GM18873 (cell line): Measurements from ENCODE around the gene C11orf52.
A peak's percentile ranks its signal among the peaks of the same experiment; 100 is the strongest.

Experiments used
- ATAC-seq: cut with Tn5 transposase; IDR thresholded peaks from one replicate; pipeline ENCODE4 v1.9.1; 2021; ENCODE audit warnings: mild to moderate bottlenecking, moderate library complexity, moderate number of reproducible peaks; ENCODE audit not compliant: unreplicated experiment, low FRiP score

Gene C11orf52

GRCh38 chr11:111937461-111937769 is 18.7 kb downstream of the C11orf52 start:
- no peak for ATAC-seq

DNA sequence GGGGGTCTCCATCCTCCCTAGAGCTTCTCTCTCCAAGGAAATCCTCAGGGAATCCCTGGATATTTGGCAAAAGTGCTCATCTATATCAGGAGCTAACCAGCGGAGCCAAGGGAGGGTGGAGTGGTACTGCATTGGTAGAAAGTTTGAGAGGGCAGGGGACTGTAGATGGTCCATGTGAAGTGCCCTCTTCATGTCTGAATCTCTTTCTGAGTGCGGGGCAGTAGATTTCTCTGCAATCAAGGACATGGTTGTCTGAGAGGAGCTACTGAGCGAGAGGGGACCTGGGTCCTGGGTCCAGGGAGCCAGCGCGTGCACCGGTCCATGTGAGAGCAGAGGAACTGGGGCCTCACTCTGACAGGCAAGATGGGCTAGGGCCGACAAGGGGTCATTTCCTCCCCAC is 19.1 kb downstream of the C11orf52 start:
- no peak for ATAC-seq

- peak; percentile 89 for ATAC-seq
Measured at GRCh38 chr11:111938687-111939160, 20.0 kb downstream of the C11orf52 start.

DNA sequence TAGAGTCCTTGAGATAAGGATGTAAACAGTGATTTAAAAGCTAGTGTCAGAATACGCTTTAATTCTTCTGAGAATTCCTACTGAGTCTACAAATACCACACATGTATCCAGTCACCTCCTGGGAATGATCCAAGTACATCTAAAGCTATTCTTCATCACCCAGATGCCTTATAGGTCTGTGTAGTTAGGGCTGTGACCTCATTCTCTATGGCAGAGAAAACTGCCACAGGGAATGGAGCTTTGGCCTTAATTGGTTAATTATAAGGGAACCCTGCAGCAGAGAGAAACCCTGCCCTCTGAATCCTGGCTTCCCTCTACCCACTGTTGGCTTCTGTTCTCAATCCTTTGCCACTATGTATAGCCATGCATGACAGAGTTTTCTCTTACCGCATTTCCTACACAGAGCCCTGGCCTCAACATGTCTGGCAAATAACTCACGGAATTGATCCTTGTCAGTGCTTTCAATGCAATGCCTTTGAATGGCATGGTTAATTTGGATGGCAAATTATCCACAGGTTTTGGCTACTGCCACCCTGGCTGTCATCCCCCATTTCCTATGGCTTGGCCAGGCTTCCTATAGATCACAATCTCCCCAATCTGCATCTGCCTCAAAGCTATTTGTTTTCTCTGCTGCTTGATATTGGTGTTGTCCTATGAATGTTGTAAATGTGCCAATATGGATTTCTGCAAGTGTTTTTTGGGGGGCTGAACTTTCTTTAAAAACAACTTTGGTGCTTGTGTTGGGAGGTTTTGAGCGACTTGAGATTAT is 21.3 kb downstream of the C11orf52 start:
- no peak for ATAC-seq

DNA sequence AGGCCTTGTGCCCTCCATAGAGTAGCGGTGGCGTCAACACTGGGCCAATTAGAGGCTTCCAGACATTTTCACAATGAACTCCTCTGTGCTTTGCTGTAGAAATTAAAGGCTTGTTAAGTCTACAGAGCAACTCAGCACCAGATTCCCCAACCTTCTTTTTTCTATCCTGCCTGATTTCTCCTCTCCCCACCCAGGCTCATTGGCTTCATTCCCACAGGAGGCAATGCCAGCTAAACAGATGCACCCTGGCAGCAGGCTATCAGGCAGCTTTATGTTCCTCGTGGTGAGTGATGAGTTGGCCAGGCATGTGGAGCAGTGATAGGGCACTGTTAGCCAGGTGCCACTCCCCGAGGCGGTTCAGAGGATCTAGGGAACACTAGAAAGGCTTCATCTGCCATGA is 23.2 kb downstream of the C11orf52 start:
- ATAC-seq = no peak

DNA sequence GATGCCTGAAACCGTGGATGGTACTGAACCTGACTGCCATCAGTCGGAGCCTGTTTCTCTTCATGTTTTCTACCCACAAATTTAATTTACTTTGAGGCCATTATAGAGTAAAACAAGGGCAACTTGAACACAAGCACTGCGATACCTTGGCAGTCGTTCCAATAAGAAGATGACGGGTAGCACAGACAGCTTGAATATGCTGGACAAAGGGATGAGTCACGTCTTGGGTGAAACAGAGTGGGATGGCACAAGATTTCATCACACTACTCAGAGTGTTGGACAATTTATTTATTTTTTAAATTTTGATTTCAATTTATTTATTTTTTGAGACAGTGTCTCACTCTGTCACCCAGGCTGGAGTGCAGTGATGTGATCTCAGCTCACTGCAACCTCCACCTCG is 24.1 kb downstream of the C11orf52 start:
- no peak for ATAC-seq

GRCh38 chr11:111944139-111944538 is 25.4 kb downstream of the C11orf52 start:
- ATAC-seq = no peak

GRCh38 chr11:111944651-111945051 is 25.9 kb downstream of the C11orf52 start:
- no peak for ATAC-seq

DNA sequence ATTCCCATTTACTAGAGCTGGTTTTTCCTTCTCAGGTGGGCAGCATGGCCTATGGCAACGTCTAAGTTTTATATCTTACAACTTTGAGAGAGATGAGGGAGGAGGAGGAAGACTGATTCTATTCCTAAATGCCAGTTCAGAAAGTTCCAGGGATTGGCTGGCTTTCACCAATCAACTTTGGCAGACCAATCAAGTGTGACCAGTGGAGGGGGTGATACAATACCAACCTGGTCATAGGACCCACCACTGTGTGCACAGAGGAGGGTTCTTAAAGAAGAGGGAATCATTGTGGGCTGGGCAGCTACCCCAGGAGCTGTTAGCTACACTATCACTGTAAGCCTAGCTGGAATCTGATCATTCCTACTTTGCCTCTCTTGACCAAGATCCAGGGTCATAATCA is 26.5 kb downstream of the C11orf52 start:
- no peak for ATAC-seq

GRCh38 chr11:111946499-111946898 is 27.8 kb downstream of the C11orf52 start:
- no peak for ATAC-seq

DNA sequence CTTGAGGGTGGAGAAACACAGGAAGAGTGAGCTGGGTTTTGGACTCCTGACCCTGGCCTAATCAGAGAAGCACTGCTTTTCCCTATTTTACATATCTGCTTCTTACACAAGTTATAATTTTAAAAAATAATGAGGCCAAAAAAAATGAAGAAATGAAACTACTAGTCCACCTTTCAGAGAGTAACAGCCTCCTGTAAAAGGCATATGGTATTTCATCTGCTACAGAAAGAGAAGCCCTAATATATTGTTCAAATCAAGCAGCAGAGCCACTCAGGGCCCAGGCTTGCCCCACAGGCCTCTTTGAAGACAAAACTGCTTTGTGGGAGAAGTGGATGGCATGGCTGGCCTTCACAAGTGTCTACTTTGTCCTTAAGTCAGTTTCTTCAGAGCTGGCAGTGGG is 28.4 kb downstream of the C11orf52 start:
- no peak for ATAC-seq

DNA sequence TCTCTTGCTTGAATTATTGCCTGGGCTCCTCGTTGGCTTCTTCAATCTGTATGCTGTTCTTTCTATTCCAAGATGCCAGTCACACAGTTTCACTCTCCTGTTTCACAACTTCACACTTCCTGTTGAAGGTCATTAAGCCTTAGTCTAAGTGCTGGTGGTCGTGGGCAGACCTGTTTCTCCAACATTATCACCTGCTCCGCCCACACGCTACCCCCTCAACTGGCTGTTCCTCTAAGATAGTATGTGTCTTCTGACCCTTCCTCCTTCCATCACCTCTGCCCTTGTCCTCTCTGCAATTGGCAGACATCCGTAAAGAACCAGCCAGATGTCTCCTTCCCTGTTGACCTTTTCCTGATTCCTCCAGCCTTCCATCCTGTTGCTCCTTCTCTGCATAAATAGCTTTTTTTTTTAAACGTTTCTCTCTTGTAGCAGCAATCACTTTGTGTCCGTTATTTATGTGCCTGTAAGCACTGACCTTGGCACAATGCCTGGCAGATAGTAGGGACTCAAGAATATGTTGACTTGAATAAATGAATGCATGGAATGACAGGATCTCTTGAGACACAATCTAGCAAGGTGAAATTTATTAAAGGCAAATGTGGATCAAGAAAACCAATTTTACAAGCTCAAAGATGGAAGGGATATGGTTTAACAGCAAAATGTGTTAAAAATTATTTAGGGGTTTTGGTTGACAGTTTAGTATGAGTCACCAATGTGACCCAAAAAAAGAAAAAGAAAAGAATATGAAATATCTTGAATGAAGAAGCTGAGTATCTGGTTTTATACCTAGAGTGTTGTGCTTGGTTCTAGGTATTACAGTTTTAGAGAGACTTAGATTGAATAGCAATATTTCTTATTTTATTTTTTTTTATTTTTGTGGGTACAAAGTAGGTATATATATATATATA is 31.1 kb downstream of the C11orf52 start:
- ATAC-seq = no peak

DNA sequence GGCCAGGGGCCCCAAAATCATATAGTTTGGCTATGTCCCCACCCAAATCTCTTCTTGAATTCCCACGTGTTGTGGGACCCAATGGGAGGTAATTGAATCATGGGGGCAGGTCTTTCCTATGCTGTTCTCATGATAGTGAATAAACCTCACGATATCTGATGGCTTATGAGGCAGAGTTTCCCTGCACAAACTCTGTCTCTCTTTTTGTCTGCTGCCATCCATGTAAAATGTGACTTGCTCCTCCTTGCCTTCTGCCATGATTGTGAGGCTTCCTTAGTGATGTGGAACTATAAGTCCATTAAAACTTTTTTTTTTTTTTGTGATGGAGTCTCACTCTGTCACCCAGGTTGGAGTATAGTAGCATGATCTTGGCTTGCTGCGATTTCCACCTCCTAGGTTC is 32.9 kb downstream of the C11orf52 start:
- ATAC-seq = no peak

GRCh38 chr11:111954154-111954553 is 35.4 kb downstream of the C11orf52 start:
- no peak for ATAC-seq

DNA sequence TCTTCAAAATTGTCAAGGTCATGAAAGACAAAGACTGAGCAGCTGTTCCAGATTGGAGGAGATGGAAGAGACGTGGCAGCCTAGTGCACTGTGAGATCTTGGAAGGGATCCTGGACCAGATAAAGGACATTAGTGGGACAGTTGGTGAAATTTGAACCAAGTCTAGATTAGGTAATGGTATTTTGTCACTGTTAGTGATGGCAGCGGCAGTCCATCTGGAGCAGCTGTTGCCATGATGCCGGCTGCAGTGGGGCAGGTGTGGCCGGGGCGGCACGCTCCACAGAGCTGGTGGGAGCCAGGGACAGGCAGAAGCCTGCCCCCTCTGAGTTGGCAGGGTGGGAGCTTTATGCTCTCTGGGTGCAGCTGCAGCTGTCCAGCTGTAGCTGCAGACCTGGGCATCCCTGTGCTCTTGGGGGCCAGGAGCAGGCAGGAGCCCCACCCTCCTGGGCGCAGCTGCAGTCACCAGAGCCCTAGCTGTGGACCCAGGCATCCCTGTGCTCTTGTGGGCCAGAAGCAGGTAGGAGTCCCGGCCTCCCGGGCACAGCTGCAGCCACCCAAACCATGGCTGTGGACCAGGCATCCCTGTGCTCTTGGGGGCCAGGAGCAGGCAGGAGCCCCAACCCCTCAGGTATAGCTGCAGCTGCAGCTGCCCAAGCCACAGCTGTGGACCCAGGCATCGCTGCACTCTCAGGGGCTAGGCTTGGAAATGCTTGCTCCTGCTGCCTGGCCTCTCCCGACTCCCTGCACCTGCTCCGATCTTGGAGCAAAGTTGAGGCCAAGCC is 39.1 kb downstream of the C11orf52 start:
- ATAC-seq = no peak

GRCh38 chr11:111960916-111961315 is 42.2 kb downstream of the C11orf52 start:
- ATAC-seq = no peak

DNA sequence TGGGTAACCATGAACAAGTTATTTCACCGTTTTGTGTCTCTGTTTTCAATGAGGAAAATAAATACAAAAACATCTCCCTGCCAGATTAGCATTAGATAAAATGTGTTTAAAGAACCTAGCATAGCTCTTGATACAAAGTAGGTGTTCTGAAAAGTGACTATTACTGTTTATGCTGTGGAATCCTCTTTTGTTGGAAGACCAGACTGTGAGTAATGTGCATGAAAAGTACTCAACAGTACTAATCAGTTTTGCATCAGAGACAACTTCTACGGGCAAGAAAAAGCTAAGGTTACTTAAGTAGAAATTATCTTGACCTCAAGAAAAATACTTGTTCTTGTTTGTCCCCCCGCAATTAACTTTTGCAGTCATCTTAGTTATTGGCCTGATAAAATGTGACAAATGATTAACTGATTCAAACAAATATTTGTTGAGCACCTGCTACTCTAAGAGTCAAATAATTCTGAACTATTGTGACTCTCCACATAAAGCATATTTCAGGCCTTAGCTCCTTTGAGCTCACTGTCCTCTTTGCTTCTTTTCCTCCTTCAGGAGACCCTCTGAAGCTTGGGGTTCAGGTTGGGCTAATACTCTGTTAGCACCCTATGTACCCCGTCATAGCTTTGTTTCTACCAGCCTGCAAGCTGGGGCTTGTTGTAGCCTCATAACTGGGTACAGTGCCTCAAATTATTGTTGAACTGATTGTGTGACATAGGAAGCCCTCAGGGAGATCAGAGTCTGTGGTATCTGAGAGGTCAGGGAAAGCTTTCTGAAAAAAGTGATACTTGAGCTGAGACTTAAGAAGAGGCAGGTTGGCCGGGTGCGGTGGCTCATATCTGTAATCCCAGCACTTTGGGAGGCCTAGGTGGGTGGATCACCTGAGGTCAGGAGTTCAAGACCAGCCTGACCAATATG is 42.9 kb downstream of the C11orf52 start:
- ATAC-seq = no peak

GRCh38 chr11:111963931-111964340 is 45.2 kb downstream of the C11orf52 start:
- ATAC-seq = no peak

DNA sequence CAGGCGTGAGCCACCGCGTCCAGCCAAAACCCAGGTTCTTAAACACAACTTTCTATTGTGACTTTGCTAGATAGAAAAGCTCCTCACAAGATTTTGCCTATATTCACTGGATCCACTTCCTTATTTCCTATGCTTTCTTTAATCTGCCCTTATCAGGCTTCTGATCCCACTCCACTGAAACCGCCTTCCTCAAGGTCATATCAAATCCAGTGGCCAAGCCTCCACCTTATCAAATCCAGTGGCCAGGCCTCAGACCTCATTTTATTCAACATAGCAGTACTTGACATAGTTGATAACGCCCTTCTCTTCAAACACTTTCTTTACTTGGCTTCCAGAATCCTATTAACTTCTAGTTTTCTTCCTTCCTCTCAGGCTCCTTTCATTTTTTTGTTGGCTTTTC is 48.0 kb downstream of the C11orf52 start:
- ATAC-seq = no peak

- ATAC-seq = no peak
Measured at GRCh38 chr11:111967649-111968048, 48.9 kb downstream of the C11orf52 start.
